Upper lobe of right lung (tissue), 1 donor: ENCODE measurements around the gene SRSF10. TPM values are rescaled to one million over a fixed set of nuclear protein-coding genes. Genes with fewer than 3 reads are reported as not detected.

Source experiments
- ATAC-seq: fragments of 200-7000 bp; cut with Tn5 transposase; one replicate; pipeline ENCODE4 v1.9.1; 2020; ENCODE audit warnings: mild to moderate bottlenecking, moderate library complexity
- DNase-seq: peaks from one replicate; pipeline ENCODE4 v3.0.0-alpha.2; 2020
- H3K27ac ChIP-seq: fragments of 200-600 bp; one replicate; pipeline ENCODE4 v1.8.0; 2022
- H3K27me3 ChIP-seq: fragments of 200-600 bp; one replicate; pipeline ENCODE4 v1.8.0; 2022; ENCODE audit warnings: mild to moderate bottlenecking
- H3K36me3 ChIP-seq: fragments of 200-600 bp; one replicate; pipeline ENCODE4 v1.8.0; 2022
- H3K4me1 ChIP-seq: fragments of 200-600 bp; one replicate; pipeline ENCODE4 v1.8.0; 2022
- H3K4me3 ChIP-seq: fragments of 200-600 bp; one replicate; pipeline ENCODE4 v1.8.0; 2022; ENCODE audit warnings: mild to moderate bottlenecking
- H3K9me3 ChIP-seq: fragments of 200-600 bp; one replicate; pipeline ENCODE4 v1.8.0; 2022
- intact Hi-C: fragments of 100-400 bp; cut with DNase I; formaldehyde crosslinking; loops from one replicate; pipeline ENCODE4 v1.11.0; 2022
- total RNA-seq: library from RNA; stranded (reverse); fragmentation: NEBNext Ultra II Directional; extraction: Animal tissue kit (Norgen Biotek cat#: 25700); gene quantifications from one replicate; pipeline ENCODE4 v1.2.1, GENCODE V29; 2021
- TF ChIP-seq, protein P1 (sequence below): fragments of 200-600 bp; IDR thresholded peaks from one replicate; pipeline ENCODE4 v1.8.0; 2022; ENCODE audit warnings: antibody characterized with exemption
- donor health status: DM: no; HTN: yes; CAD: no; lungs with severe emphysema.

SRSF10 gene
- total RNA-seq, 1 donor from 2014 or later = 96.0 TPM

DNA sequence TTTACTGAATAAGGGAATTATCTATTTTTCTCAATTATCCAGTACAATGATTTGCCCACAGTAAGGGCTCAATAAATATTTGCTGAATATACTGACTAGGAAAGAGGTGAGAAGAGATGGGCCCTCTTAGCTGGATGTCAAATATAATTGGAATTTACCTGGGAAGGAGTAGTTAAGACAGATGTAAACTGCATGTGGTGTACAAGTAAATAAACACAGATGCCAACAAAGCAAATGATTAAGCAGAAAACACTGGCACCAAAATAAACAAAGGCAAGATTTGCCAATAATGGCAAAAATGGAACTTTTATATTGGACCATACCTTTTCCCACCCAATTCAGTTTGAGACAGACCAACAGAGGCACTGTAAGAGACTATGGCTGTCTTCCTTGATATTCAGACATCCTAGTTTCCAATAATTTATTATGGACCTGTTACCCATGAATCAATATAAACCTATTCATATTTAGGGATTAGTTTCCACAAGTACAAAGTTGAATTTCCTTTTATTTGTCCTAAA, 13.1 kb downstream of the SRSF10 start:
- ATAC-seq (no peak), DNase-seq (no peak)
- intact Hi-C loops = no loop called here
- H3K27ac ChIP-seq = no peak overlapping the region
- no peaks in the 10 kb centered on the region for H3K9me3 ChIP-seq
- H3K36me3 ChIP-seq = peaks cover 89% of the 10 kb centered on the region
- TF ChIP-seq, protein P1, sequence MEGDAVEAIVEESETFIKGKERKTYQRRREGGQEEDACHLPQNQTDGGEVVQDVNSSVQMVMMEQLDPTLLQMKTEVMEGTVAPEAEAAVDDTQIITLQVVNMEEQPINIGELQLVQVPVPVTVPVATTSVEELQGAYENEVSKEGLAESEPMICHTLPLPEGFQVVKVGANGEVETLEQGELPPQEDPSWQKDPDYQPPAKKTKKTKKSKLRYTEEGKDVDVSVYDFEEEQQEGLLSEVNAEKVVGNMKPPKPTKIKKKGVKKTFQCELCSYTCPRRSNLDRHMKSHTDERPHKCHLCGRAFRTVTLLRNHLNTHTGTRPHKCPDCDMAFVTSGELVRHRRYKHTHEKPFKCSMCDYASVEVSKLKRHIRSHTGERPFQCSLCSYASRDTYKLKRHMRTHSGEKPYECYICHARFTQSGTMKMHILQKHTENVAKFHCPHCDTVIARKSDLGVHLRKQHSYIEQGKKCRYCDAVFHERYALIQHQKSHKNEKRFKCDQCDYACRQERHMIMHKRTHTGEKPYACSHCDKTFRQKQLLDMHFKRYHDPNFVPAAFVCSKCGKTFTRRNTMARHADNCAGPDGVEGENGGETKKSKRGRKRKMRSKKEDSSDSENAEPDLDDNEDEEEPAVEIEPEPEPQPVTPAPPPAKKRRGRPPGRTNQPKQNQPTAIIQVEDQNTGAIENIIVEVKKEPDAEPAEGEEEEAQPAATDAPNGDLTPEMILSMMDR = no peak
- no peak overlapping the region for H3K4me3 ChIP-seq
- peaks cover 27% of the 10 kb centered on the region for H3K4me1 ChIP-seq
- no peaks in the 10 kb centered on the region for H3K27me3 ChIP-seq

DNA sequence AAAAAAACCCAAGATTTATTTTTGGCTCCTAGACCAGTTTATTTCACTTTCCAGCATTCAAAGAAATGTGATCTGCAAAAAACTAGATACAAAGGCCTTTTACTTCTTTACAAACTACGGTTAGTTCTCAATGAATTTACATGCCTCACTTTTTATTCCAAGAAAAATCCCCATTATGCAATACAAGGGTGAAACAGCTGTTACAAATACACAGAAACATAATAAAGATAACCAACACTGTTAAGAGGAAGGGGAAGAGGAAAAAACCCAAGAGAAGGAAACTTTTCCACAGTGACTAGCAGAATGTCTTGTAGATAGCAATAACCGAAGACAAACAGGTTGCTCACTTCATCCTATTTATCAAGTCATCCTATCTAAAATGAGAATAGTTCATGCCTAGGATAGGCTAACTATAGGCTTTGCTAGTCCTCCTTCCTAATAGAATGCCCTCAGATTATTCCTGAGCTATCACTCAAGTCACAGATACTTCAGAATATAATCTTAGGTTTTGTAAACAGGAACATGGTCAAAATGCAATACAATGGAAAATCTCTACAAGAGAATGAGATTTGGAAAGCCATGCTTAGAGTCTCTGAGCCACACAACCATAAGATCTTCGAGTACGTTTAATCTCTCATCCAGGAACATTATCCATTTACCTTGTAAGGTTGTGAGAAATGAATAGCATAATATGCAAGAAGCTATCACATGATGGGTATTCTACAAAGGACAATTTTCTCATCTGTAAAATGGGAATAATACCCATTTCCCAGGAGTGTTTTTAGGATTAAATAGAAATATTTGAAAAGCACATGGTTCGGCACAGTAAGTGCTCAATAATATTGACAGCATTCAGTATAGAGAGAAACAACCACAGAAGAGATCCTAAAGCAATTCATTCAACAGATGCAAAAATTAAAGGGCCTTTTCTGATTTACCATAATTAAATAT, 15.1 kb downstream of the SRSF10 start:
- Histone ChIP-seq H3K27me3 (no peaks in the 10 kb centered on the region), H3K36me3 (peaks cover 83% of the 10 kb centered on the region), H3K9me3 (no peaks in the 10 kb centered on the region), H3K27ac (peak overlapping the region; percentile 14), H3K4me3 (no peak overlapping the region), H3K4me1 (peaks cover 34% of the 10 kb centered on the region)
- ATAC-seq (no peak), DNase-seq (no peak)
- intact Hi-C loops = no loop called here
- TF ChIP-seq, protein P1 = no peak

DNA sequence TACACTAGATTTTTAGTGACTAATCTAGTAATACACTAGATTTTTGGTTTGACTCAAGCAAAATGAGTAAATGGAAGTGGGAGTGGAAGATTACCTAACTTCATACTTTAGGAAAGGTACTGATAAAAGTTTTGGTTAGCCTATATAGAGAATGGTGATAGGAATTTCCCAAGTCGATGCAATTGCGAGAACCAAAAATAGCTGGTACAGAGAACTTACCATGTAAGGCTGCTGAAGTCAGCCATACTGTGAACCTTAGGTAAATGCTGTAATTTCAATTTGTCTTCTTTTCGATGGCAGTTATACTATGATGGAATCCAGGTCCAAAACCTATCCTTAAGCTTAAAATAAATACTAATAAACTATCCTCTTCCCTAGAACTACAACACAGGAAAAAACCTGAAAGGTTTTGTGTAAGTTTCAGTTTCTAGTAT, 15.9 kb downstream of the SRSF10 start:
- Histone ChIP-seq H3K27me3 (no peaks in the 10 kb centered on the region), H3K4me1 (peaks cover 34% of the 10 kb centered on the region), H3K36me3 (peaks cover 75% of the 10 kb centered on the region), H3K9me3 (no peaks in the 10 kb centered on the region), H3K27ac (peak overlapping the region; percentile 14), H3K4me3 (no peak overlapping the region)
- ATAC-seq (no peak), DNase-seq (no peak)
- intact Hi-C loops = no loop called here
- TF ChIP-seq, protein P1 = no peak

DNA sequence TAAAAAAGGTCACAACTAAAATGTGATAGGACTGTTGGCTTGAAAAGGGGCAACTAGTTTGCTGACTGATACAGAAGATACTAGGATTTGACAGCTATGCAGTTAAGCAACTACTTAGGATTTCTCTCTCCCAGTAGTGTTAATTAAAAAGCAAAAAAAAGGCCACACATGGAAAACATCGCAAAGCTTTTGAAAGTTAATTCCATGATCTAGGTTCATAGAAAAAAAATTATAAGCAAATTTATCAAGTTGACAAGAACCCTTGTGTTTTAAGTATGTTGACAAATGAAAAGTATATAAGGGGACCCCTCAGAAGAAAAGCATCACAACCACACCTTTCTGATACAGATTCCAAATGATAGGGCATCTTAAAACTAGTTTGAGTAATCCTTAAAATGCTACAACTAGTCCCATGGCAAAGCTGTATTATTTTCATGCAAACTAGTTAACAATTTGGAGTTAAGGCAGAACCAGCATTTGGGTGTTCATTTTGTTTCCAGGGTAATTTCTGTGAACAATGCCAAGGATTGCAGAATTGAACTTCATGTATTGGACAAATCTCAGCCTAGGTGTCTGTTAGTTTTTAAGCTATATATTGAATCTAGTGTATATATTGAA, 16.4 kb downstream of the SRSF10 start:
- Histone ChIP-seq H3K36me3 (peaks cover 71% of the 10 kb centered on the region), H3K4me1 (peaks cover 34% of the 10 kb centered on the region), H3K27ac (no peak overlapping the region), H3K27me3 (no peaks in the 10 kb centered on the region), H3K9me3 (no peaks in the 10 kb centered on the region), H3K4me3 (no peak overlapping the region)
- TF ChIP-seq, protein P1 = no peak
- ATAC-seq (no peak), DNase-seq (no peak)
- intact Hi-C loops = no loop called here

DNA sequence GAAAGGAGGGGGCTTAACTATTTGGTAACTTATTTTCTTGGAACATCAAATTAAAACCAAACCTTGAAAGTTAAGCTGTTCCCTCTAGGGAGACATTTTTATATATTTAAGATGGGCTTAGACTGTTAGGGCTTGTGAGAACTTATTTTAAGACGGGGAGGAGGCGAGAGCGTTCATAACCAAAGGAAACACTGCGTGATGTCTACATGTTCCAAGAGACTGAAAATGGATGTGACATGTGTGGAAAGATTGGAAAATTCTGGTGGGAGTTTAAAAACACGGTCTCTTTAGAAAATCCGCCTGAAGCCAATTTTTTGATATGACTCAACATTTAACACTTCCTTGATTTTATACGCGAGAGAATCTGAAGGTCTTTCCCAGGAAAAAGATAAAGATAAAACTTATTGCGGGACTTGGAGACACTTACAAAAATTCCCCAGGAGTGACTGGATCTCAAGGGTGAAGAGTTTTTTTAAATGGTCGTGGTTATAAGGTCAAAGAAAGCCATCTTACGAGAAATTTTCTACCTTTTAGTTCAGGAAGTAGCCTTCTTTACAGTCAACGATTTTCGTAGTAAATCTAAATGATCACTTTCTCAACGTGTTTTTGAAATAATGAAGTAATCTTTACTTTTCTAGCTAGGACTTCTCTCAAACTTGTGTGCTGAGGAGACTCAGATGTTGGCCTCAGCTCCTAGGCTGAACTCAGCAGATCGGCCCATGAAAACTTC, 19.7 kb downstream of the SRSF10 start:
- no peaks in the 10 kb centered on the region for H3K9me3 ChIP-seq
- H3K36me3 ChIP-seq = peaks cover 39% of the 10 kb centered on the region
- ATAC-seq (no peak), DNase-seq (no peak)
- intact Hi-C loops = no loop called here
- peaks cover 41% of the 10 kb centered on the region for H3K4me1 ChIP-seq
- TF ChIP-seq, protein P1 = no peak
- H3K4me3 ChIP-seq = peak overlapping the region; percentile 76
- no peaks in the 10 kb centered on the region for H3K27me3 ChIP-seq
- H3K27ac ChIP-seq = peak overlapping the region; percentile 99
